DMS114 treated with DMSO at 0.1 percent for 48 hours (cell line): ENCODE data around the gene TCF12.
"Not testable (repeated sequence)": the region's sequence is repeated elsewhere in the genome, so short reads cannot be mapped to it uniquely, and the experiment has no call there.

Experiments
- DNase-seq: peaks from one replicate; lab custom pipeline; 2025; ENCODE audit not compliant: unreplicated experiment; lab: John Stamatoyannopoulos, UW

TCF12 gene

DNA sequence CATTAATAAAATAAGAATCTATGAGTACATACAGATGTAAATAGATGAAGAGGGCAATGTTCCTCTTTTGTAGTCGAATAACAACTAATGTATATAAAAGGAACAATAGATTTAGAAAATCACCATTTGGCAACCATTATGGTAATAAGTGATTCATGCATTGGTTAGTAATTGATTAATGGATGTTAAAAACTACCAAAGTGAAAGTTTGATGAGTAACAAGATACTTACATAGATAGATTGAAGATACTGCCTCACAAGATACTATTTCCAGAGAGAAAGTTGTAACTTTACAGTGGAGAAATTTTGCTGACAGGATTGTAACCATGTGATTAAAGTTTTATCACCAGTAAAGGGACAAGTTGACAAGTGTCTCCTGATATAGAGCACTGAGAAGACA, 55.0 kb downstream of the TCF12 start:
- DNase-seq: no peak

DNA sequence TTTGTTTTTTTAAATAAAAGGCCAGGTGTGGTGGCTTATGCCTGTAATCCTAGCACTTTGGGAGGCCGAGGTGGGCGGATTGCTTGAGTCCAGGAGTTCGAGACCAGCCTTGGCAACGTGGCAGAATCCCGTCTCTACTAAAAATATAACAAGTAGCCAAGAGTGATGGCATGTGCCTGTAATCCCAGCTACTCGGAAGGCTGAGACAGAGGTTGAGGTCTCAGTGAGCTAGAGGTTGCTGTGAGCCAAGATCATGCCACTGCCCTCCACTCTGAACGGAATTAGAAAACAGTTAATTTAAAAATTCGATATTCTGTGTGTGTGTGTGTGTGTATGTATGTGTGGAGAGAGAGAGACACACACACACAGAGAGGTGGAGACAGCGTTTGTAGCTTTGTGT, 58.8 kb downstream of the TCF12 start:
- no peak for DNase-seq

DNA sequence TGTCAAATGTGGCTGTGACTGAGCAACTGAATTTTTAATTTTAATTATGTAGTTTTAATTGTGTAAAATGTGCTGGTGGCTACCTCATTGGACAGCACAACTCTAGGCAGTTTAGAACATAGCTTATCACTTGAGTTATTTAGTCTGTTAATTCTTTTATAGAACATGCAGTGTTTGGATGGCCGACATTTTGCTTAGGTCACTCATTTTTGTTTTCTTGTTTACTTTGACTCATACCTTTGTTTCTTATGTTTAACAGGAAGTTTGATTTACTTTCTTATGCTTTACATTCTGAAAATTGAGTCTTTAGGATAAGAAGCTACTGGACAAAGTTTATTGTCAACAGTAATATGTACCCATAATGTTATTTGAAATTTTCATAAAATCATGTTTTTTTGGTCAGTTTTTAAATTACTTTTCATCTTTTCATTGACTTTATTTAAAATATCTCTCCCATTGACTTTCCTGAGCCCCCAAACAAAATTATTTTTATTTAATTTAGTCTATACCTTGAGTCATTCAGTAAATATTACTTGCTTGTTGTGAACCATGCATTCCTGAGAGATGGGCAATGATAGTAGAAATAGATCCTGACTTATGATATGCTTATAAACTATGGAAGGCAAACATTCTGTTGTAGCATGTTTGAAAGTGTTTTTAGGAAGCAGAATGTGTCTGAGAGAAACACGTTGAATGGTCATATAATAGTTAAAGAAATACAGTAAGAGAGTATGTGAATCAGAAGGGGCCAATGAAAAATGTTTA, 60.6 kb downstream of the TCF12 start:
- DNase-seq: no peak

DNA sequence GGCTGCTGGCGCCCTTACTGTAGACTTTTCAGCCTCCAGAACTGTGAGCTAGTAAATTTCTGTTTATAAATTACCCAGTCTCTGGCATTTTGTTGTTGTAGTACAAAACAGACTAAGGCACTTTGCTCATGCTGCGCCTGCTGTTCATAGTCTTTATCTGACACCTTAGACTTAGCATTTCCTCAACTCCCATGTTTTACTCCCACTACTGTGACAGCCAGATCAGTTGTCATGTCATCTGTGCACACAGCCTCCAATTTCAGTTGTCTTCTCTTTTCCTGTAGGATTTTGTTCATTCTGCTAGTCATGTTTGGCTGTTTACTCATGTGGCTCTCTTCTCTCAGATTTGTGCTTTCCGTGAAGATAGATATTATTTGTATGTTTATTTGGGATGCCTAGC, 62.0 kb downstream of the TCF12 start:
- DNase-seq: no peak

DNA sequence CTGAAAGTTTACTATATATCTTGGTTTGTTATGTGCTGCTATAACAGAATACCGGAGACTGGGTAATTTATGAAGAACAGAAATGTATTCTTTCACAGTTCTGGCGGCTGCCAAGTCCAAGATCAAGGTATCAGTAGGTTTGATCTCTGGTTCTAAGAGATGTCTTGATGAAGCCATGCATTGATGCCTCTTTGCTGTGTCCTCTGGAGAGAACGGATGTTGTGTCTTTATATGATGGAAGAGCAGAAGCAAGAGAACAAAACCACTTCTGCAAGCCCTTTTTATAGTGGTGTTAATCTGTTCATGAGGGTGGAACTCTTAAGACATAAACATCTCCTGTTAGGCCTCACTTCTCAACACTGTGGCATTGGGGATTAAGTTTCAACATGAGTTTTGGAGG, 62.7 kb downstream of the TCF12 start:
- DNase-seq: no peak

DNA sequence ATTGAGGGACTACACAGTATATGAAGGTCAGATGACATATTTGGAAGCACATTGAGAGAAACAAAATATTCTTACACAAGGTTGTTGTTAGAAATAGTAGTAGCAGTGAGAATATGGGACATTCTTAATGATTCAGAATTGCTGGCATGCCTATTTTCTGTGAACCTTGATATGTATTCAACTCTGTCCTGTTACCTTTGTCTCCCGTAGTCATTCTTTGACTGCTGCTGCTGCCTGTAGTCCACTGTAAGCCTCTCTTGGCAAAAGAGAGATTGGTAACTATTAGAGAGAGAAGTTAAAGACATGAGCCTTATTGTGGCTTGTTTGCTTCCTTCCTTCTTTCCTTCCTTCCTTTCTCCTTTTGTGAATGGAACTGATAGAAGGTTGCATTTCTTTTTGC, 64.5 kb downstream of the TCF12 start:
- DNase-seq: no peak

DNA sequence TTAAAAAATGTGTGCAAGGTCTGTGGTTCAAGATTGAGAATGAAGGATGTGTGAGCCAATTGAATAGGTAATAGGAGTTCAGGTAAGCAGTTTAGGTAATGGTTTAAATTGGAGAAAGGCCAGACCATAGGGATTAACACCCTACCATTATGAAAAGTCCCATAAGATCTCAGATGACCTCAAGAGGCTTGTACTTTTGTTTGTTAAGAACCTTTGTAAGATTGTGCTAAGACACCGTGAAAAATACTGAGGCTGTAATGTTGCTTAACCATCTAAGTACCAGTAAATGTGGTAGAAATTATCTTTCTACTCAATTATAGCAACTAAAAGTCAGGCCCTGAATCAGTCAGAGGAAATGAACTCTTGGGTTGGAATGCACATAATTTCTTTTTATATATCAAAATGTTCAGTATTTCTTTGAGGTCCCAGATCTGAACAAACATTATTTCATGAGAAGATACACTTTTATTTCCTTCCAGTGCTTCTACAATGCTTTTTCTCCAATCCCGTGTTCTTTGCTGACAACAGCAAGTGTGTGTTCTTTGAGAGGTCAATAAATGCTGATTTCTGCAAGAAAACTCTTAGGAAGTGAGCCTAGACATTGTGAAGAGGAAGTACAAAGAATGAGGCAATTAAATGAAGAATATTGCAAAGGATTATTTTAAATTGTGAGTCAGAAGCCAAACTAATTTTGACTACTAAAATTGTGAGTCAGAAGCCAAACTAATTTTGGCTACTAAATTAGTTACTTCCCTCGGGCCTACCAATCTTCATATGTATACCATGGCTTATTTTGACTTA, 66.4 kb downstream of the TCF12 start:
- no peak for DNase-seq

DNA sequence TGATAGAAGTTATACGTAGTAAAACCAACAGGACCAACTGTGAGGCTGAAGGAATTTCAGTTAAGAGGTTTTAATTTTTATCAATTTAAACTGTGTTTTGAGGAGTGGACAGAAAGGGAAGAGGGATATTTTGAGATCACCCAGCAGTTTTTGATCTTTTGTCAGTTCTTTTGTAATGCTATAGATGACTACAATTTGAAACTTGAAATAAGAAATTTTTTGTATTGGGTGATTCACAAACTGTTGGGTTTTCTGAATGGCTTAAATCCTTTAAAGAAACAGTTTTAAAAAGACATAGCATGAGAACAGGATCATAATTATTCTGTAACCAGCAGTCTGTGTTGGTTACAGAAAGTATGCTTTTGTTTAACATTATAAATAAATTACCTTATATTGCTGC, 67.4 kb downstream of the TCF12 start:
- no peak for DNase-seq

DNA sequence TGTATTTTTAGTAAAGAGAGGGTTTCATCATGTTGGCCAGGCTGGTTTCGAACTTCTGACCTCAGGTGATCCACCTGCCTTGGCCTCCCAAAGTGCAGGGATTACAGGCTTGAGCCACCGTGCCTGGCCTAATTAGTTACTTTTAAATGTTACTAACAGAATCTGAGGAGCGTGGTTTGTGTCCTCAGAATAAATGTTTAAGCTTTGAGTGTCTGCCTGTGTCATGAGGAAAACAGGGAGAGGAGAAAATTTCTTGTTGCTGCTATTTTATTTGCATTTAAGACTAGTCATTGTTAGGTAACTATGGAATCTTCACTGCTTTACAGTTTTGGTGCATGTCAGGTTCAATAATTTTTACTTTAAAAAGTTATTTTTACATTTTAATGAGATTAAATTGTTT, 68.8 kb downstream of the TCF12 start:
- no peak for DNase-seq

DNA sequence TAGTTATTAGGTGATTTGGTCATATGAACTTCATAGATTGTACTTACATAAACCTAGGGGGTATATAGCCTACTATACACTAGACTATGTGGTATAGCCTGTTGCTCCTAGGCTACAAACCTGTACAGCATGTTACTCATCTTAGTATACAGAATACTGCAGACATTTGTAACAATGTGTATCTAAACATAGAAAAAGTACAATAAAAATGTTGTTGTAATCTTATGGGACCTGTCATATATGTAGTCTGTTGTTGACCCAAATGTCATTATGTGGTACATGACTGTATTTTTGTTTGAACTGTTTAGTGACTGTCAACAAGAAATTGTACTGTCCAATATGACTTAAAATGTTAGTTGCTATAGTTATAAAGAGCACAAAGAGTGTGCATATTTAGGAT, 69.8 kb downstream of the TCF12 start:
- DNase-seq: no peak

DNA sequence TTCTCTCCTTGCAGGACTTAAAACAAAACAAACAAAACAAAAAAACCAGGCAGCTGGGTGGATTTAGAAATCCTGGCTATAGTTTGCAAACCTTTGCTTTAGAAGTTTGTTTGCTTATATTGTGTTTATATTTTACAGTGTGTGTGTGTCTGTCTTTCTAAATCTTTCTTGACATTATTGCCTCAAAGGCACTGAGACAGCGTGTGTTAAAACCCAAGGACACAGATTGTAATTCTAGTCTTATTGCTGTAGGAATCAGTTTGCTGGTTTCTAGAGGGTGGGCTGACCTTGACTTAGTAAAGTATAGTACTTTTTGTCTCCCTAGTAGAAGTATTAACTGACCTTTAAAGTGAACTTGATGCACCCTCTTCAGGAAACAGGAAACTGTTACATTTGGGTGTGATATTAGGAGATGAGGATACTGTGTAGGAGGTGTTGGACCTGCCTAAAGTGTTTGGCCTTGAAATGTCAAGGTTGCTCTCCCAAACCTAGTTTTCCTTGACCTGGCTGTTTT, 71.0 kb downstream of the TCF12 start:
- DNase-seq: no peak

DNA sequence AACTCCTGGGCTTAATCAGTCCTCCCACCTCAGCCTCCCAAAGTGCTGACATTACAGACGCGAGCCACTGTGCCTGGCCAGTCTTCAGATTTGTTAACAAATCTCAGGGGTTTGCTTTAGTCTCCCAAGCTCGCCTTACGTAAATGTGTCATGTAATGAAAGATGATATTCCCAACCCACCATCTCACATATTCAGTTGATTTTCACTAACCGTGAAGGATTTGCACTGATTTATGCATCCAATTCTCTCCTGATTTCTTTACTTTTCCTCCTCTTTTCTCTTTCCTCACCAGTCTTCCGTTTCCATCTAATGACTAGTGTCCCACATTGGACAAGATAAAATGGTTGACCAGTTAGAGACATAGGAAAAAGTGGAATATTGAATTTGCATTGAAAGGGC, 72.6 kb downstream of the TCF12 start:
- DNase-seq: no peak

DNA sequence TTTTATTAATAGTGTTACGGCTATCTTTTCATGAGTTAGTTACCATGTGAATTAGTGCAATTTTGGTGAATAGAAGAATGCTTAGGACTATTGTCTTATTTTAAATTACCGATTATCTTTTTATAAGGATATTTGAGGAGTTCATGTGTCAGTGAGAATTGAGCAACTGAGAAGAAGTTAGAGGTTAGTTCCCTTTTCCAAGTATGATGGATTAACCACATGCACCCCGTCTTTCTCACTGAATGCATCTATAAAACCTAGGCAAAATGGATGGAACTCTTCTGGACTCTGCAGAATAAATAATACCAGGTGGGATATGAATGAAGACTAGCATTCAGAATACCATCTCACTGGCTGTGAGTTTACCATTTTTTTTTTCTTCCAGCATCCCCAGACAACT, 74.3 kb downstream of the TCF12 start:
- no peak for DNase-seq

DNA sequence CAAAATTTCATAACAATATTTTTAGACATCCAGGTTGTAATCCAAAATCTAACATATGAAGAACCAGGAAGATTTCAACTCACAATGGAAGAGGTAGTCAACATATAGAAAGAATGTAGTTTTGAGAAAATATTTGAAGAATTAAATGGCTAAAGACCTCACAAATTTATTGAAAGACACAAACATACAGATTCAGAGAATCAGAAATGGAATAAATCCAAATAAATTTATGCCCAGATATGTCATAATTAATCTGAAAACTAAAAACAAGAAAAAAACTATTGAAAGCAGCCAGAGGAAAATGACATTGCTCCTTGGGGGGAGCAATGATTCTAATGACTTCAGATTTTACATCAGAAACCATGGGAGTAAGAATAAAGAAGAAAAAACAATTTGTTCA, 75.8 kb downstream of the TCF12 start:
- no peak for DNase-seq

DNA sequence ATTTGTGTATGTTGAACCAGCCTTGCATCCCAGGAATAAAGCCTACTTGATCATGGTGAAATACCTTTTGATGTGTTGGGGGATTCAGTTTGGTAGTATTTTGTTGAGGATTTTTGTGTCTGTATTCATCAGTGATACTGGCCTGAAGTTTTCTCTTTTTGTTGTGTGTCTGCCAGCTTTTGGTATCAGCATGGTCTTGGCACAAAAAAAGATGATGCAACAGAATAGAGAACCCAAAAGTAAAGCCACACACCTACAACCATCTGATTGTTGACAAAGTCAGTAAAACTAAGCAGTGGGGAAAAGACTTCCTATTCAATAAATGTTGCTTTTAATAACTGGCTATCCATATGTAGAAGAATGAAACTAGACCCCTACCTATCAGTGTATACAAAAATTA, 77.6 kb downstream of the TCF12 start:
- no peak for DNase-seq

DNA sequence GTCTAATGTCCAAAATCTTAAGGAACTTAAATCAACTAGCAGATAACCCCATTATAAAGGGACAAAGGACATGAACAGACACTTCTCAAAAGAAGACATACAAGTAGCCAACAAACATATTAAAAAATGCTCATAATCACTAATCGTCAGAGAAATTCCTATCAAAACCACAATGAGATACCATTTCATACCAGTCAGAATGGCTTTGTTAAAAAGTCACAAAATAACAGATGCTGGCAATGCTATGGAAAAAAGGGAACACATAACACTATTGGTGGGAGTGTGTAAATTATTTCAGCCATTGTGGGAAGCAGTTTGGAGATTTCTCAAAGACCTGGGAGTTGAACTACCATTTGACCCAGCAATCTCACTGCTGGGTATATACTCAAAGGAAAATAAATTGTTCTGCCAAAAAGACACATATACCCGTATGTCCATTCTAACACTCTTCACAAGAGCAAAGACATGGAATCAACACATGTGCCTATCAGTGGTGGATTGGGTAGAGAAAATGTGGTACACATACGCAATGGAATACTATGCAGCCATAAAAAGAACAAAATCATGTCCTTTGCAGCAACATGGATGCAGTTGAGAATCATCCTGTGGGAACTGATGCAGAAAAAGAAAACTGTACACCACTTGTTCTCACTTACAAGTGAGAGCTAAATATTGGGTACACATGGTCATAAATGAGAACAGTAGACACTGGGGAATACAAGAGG, 78.5 kb downstream of the TCF12 start:
- DNase-seq: no peak

DNA sequence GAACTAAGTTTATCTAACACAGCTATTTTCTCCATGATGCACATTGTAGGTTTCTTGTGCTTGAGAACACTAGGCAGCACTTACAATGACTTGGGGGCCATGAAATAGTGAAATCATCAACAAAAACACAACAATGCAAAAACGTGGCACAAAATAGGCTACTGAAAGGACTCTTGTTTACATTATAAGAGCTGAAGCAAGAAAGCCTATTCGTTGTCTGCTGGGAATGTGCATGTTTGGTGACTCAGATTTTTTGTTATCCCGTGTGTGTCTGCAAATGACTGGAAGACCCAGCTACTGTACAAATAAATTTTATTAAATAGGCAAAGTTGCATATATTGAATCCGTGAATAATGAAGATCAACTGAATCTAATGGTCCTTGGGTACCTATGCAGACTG, 85.0 kb downstream of the TCF12 start:
- DNase-seq: no peak

DNA sequence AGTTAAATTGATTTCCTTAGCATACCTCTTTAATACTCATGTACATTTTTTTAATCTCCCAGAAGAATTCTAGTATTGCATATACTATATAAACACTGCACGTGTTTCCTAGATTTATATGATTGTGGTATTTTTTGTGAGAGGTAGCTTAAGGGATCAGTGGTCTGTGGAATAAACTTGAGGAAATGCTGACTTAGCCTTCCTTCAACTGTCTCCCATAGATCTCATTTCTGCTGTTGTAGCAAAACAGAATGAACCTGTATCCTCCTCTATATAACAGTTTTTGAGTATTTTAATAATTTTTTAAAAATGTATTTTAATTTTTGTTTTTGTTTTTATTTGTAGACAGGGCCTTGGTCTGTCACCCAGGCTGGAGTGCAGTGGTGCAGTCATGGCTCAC, 86.8 kb downstream of the TCF12 start:
- DNase-seq: no peak

DNA sequence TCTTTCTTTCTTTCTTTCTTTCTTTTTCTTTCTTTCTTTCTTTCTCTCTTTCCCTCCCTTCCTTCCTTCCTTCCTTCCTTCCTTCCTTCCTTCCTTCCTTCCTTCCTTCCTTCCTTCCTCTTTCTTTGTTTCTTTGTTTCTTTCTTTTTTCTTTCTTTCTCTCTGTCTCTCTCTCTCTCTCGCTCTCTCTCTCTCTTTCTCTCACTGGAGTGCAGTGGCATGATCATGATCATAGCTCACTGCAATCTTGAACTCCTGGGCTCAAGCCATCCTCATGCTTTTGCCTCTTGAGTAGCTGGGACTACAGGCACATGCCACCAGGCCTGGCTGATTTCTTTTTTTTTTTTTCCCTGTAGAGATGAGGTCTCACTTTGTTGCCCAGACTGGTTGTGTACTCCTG, 89.4 kb downstream of the TCF12 start:
- DNase-seq: not testable (repeated sequence)

DNA sequence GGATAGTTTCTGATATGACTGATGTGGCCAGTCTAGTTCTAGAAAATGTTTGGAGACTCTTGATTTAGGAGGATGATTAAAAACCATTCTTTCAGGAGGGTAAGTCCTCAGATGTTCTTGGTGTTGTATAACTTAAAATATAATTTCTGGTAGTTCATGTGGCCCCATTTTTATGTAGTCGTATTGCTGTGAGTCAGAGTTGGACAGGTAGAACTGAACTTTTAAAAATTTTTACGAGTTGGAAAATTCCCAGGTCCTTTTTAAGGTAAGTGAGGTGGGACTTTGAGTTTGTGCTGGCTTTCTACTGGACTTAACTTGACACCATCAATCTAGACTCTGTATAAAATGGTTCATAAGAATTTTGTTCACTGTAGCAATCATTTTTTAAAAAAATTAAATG, 92.3 kb downstream of the TCF12 start:
- no peak for DNase-seq

DNA sequence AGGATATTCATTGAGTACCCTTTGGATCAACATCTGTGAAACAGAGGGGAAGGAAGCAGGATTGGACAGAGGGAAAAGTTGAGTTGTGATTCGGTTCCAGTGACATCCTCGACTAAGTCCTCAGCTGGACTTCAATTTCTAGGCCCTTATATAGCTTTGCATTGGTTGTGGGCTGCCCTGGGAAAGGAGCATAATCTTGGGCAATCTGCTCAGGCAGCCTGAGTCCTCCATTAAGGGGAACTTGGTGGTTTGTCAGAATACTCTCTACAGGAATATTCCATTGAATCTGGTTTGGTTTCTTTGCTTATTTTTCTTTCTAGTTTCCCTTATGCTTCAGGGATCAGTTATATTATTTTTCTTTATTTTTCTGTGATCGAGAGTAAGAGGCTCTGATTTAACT, 94.1 kb downstream of the TCF12 start:
- DNase-seq: no peak

DNA sequence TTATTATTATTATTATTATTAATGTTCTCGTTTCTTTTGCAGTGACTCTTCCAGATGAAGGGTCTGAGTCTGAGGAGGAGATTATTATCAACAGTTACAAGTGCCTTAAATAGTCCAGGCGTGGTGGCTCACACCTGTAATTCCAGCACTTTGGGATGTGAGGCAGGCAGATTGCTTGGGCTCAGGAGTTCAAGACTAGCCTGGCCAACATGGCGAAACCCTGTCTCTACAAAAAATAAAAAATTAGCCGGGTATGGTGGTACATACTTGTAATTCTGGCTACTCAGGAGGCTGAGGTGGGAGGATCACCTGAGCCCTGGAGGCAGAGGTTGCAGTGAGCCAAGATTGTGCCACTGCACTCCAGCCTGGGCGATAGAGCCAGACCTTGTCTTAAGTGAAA, 96.5 kb downstream of the TCF12 start:
- not testable (repeated sequence) for DNase-seq
